ENCODE data around the gene NLRX1.

Gene NLRX1

GRCh38 chr11:119168471-119169281, at the start of gene NLRX1:
TSS of gene NLRX1 (plus strand) at chr11:119168725. CDS start at chr11:119171404, 2,679 bp downstream.
- Histone ChIP-seq H3K27ac (ENCODE audit: low read length) (peak within 1 kb of the TSS; percentile 41; the same call in 1 of the 2 replicates), H3K4me2 (ENCODE audit: low read depth, low read length) (peak within 1 kb of the TSS; percentile 100), H2AFZ (ENCODE audit: low read length) (peak within 1 kb of the TSS; percentile 97), H3K79me2 (ENCODE audit: low read length) (no peaks in the 10 kb centered on the region), H3K9me3 (replicated peaks; ENCODE audit: insufficient read depth, low read length) (no peaks in the 10 kb centered on the region), H3K9me2 (replicated peaks; ENCODE audit: insufficient read depth, low read length) (no peaks in the 10 kb centered on the region), H3K36me3 (replicated peaks; ENCODE audit: insufficient read depth, low read length) (no peaks in the 10 kb centered on the region), H4K20me1 (ENCODE audit: insufficient read depth, low read length) (no peaks in the 10 kb centered on the region), H3K4me3 (ENCODE audit: low read length) (peak within 1 kb of the TSS; percentile 89), H3K27me3 (replicated peaks; ENCODE audit: insufficient read depth, low read length) (no peaks in the 10 kb centered on the region), H3K4me1 (ENCODE audit: low read length) (peaks cover 5% of the 10 kb centered on the region; the same call in 1 of the 2 replicates), H3K9ac (ENCODE audit: low read length) (peak within 1 kb of the TSS; percentile 88), H3F3A (ENCODE audit: insufficient read depth, low read length) (no peaks in the 10 kb centered on the region)
- no peak for TF ChIP-seq EZH2 (optimal IDR thresholded peaks at IDR 0.05; ENCODE audit: low read depth, low read length)
- TF ChIP-seq CTCF (IDR thresholded peaks at IDR 0.05; ENCODE audit: low read length): peak; percentile 95
- TF ChIP-seq EZH2phosphoT487 (IDR thresholded peaks at IDR 0.05; ENCODE audit: low read length): no peak
- peak; percentile 85 for DNase-seq

- no peak overlapping the region for H3K4me3 ChIP-seq (ENCODE audit: low read length)
- no peaks in the 10 kb centered on the region for H4K20me1 ChIP-seq (ENCODE audit: insufficient read depth, low read length)
- H3K4me2 ChIP-seq (ENCODE audit: low read depth, low read length): no peak overlapping the region
- H3K27ac ChIP-seq (ENCODE audit: low read length): no peak overlapping the region
- H3K9ac ChIP-seq (ENCODE audit: low read length): no peak overlapping the region
- peaks cover 23% of the 10 kb centered on the region for H3K79me2 ChIP-seq (ENCODE audit: low read length)
- no peak overlapping the region for H2AFZ ChIP-seq (ENCODE audit: low read length)
- peaks cover 5% of the 10 kb centered on the region; the same call in 1 of the 2 replicates for H3K36me3 ChIP-seq (replicated peaks; ENCODE audit: insufficient read depth, low read length)
- no peaks in the 10 kb centered on the region for H3K9me2 ChIP-seq (replicated peaks; ENCODE audit: insufficient read depth, low read length)
- H3F3A ChIP-seq (ENCODE audit: insufficient read depth, low read length): peaks cover 16% of the 10 kb centered on the region
- peaks cover 11% of the 10 kb centered on the region; the same call in 1 of the 2 replicates for H3K4me1 ChIP-seq (ENCODE audit: low read length)
- no peak for TF ChIP-seq CTCF (IDR thresholded peaks at IDR 0.05; ENCODE audit: low read length)
- TF ChIP-seq EZH2phosphoT487 (IDR thresholded peaks at IDR 0.05; ENCODE audit: low read length): no peak
- TF ChIP-seq EZH2 (optimal IDR thresholded peaks at IDR 0.05; ENCODE audit: low read depth, low read length): no peak
- H3K27me3 ChIP-seq (replicated peaks; ENCODE audit: insufficient read depth, low read length): no peaks in the 10 kb centered on the region
- no peaks in the 10 kb centered on the region for H3K9me3 ChIP-seq (replicated peaks; ENCODE audit: insufficient read depth, low read length)
- no peak for DNase-seq
These were observed 49.6 kb upstream of the NLRX1 start for GRCh38 chr11:119118946-119119345.

GRCh38 chr11:119120639-119121007, 47.9 kb upstream of the NLRX1 start:
- Histone ChIP-seq H3K9ac (ENCODE audit: low read length) (peak overlapping the region; percentile 72), H3F3A (ENCODE audit: insufficient read depth, low read length) (peaks cover 16% of the 10 kb centered on the region), H2AFZ (ENCODE audit: low read length) (peak overlapping the region; percentile 82), H3K4me1 (ENCODE audit: low read length) (peaks cover 11% of the 10 kb centered on the region; the same call in 1 of the 2 replicates), H3K27me3 (replicated peaks; ENCODE audit: insufficient read depth, low read length) (no peaks in the 10 kb centered on the region), H3K9me3 (replicated peaks; ENCODE audit: insufficient read depth, low read length) (no peaks in the 10 kb centered on the region), H3K4me3 (ENCODE audit: low read length) (peak overlapping the region; percentile 75), H4K20me1 (ENCODE audit: insufficient read depth, low read length) (no peaks in the 10 kb centered on the region), H3K9me2 (replicated peaks; ENCODE audit: insufficient read depth, low read length) (no peaks in the 10 kb centered on the region), H3K4me2 (ENCODE audit: low read depth, low read length) (peak overlapping the region; percentile 96), H3K79me2 (ENCODE audit: low read length) (peaks cover 34% of the 10 kb centered on the region), H3K27ac (ENCODE audit: low read length) (peak overlapping the region; percentile 12; the same call in 1 of the 2 replicates), H3K36me3 (replicated peaks; ENCODE audit: insufficient read depth, low read length) (peaks cover 5% of the 10 kb centered on the region; the same call in 1 of the 2 replicates)
- TF ChIP-seq EZH2phosphoT487 (IDR thresholded peaks at IDR 0.05; ENCODE audit: low read length): no peak
- TF ChIP-seq CTCF (IDR thresholded peaks at IDR 0.05; ENCODE audit: low read length): no peak
- no peak for TF ChIP-seq EZH2 (optimal IDR thresholded peaks at IDR 0.05; ENCODE audit: low read depth, low read length)
- DNase-seq: no peak

Measured in MM.1S (cell line).